Bronchial epithelial cell (primary cell): ENCODE measurements around the gene MT3. TPM values are rescaled to one million over a fixed set of nuclear protein-coding genes. Genes with fewer than 3 reads are reported as not detected.
A peak's percentile ranks its signal among the peaks of the same experiment; 100 is the strongest.

Experiments
- DNase-seq: peaks from one replicate; pipeline ENCODE4 v3.0.0-alpha.2; 2010; ENCODE audit warnings: low read depth
- FAIRE-seq: peaks from 2 replicates; lab custom pipeline; 2011; peaks lifted over from hg19 to GRCh38; lab: Jason Lieb, UNC
- H3K27me3 ChIP-seq: 2 replicates; pipeline ENCODE4 v1.5.1; 2011; ENCODE audit warnings: low read length; ENCODE audit not compliant: control insufficient read depth, insufficient read depth
- H3K36me3 ChIP-seq: 2 replicates; pipeline ENCODE4 v1.5.1; 2011; ENCODE audit warnings: low read length; ENCODE audit not compliant: control insufficient read depth, insufficient read depth
- H3K4me3 ChIP-seq: 2 replicates; pipeline ENCODE4 v1.5.1; 2011; ENCODE audit warnings: mild to moderate bottlenecking, low read depth, low read length, control low read depth
- CTCF ChIP-seq: IDR thresholded peaks from 2 replicates; pipeline ENCODE4 v1.5.1; 2011; ENCODE audit warnings: mild to moderate bottlenecking, moderate library complexity, low read length, control low read depth, inconsistent platforms; ENCODE audit not compliant: insufficient read depth, severe bottlenecking
- total RNA-seq: library from RNA; depleted of rRNA; stranded (reverse); fragments of >200 nt; gene quantifications from 2 replicates; pipeline ENCODE4 v1.2.1, GENCODE V29; 2014

The MT3 gene
- total RNA-seq, 1 donor from 2014 or later, result not detected

- Histone ChIP-seq H3K4me3 (peak overlapping the region; percentile 70), H3K27me3 (no peaks in the 10 kb centered on the region), H3K36me3 (no peaks in the 10 kb centered on the region)
- FAIRE-seq (no peak), DNase-seq (no peak)
- TF ChIP-seq CTCF, result no peak
Measured at GRCh38 chr16:56626685-56627084, 37.4 kb downstream of the MT3 start.

GRCh38 chr16:56628486-56629350, 39.4 kb downstream of the MT3 start:
- peaks cover 7% of the 10 kb centered on the region for H3K27me3 ChIP-seq
- no peak overlapping the region for H3K4me3 ChIP-seq
- DNase-seq, result no peak
- no peak for TF ChIP-seq CTCF
- no peaks in the 10 kb centered on the region for H3K36me3 ChIP-seq
- no peak for FAIRE-seq

- H3K36me3 ChIP-seq, result no peaks in the 10 kb centered on the region
- peaks cover 8% of the 10 kb centered on the region for H3K27me3 ChIP-seq
- FAIRE-seq (no peak), DNase-seq (no peak)
- no peak overlapping the region for H3K4me3 ChIP-seq
- no peak for TF ChIP-seq CTCF
Measured at GRCh38 chr16:56629531-56629930, 40.2 kb downstream of the MT3 start.

- Histone ChIP-seq H3K36me3 (no peaks in the 10 kb centered on the region), H3K4me3 (no peak overlapping the region), H3K27me3 (peaks cover 11% of the 10 kb centered on the region)
- DNase-seq (no peak), FAIRE-seq (no peak)
- no peak for TF ChIP-seq CTCF
Measured at GRCh38 chr16:56630134-56630533, 40.8 kb downstream of the MT3 start.

GRCh38 chr16:56631197-56631596, 41.9 kb downstream of the MT3 start:
- peaks cover 21% of the 10 kb centered on the region for H3K27me3 ChIP-seq
- DNase-seq (no peak), FAIRE-seq (no peak)
- H3K36me3 ChIP-seq, result no peaks in the 10 kb centered on the region
- no peak overlapping the region for H3K4me3 ChIP-seq
- no peak for TF ChIP-seq CTCF
